Tibial nerve (tissue), 4 donors: ENCODE data around the gene DIABLO. TPM values are rescaled to one million over a fixed set of nuclear protein-coding genes. Genes with fewer than 3 reads are reported as not detected.

Experiments used
- DNase-seq, 2 donors: peaks; one replicate each; pipeline ENCODE4 v3.0.0-alpha.2; 2019; ENCODE audit warnings: low spot score in 2 of 2
- H3K27ac ChIP-seq, 4 donors: fragments of 200-600 bp; sonication (generic) in 3 of 4; one replicate each; pipeline ENCODE4 v1.5.1; 2017 to 2019; ENCODE audit warnings: mild to moderate bottlenecking in 1 of 4
- H3K27me3 ChIP-seq, 2 donors: fragments of 200-600 bp; sonication (generic) in 1 of 2; one replicate each; pipeline versions ENCODE4 v1.5.1 to v1.6.0; 2017 to 2019
- H3K36me3 ChIP-seq, 3 donors: fragments of 200-600 bp; sonication (generic); one replicate each; pipeline ENCODE4 v1.5.1; 2018 to 2019
- H3K4me1 ChIP-seq, 4 donors: fragments of 200-600 bp; sonication (generic) in 3 of 4; one replicate each; pipeline ENCODE4 v1.5.1; 2017 to 2019
- H3K4me3 ChIP-seq, 4 donors: fragments of 200-600 bp; sonication (generic) in 3 of 4; one replicate each; pipeline ENCODE4 v1.5.1; 2017 to 2019; ENCODE audit warnings: mild to moderate bottlenecking in 1 of 4, moderate library complexity in 1 of 4
- H3K9me3 ChIP-seq, 4 donors: fragments of 200-600 bp; sonication (generic) in 3 of 4; one replicate each; pipeline ENCODE4 v1.5.1; 2017 to 2019
- EP300 ChIP-seq, 2 donors: sonication (generic); formaldehyde crosslinking; IDR thresholded peaks; one replicate each; pipeline ENCODE4 v1.6.1; 2017; ENCODE audit warnings: antibody characterized with exemption in 2 of 2, mild to moderate bottlenecking in 1 of 2
- POLR2A ChIP-seq, 2 donors: fragments of 450-650 bp; IDR thresholded peaks; one replicate each; pipeline ENCODE4 v1.6.1; 2017; ENCODE audit warnings: antibody characterized with exemption in 2 of 2, mild to moderate bottlenecking in 2 of 2, moderate library complexity in 2 of 2
- WGBS, 2 donors: methylation state at CpG; one replicate each; pipeline ENCODE4 v1.1.5; 2018; 5-methylcytosine and 5-hydroxymethylcytosine counted together
- total RNA-seq, 4 donors: library from RNA; depleted of rRNA; stranded (reverse); fragments of >200 nt; gene quantifications; one replicate each; pipeline ENCODE4 v1.1.0, GENCODE V29; 2016
- TF ChIP-seq, protein P1 (sequence below), 5 experiments: fragments of 200-600 bp in 3 of 5; fragments of 450-650 bp in 2 of 5; sonication (generic) in 3 of 5; IDR thresholded peaks; one replicate each; pipeline ENCODE4 v1.5.1; 2016 to 2019; ENCODE audit warnings: antibody characterized with exemption in 5 of 5, mild to moderate bottlenecking in 3 of 5, moderate library complexity in 2 of 5

The DIABLO gene
- total RNA-seq, 4 donors from 2014 or later = 40.8 to 52.5 (median 42.5) TPM

DNA sequence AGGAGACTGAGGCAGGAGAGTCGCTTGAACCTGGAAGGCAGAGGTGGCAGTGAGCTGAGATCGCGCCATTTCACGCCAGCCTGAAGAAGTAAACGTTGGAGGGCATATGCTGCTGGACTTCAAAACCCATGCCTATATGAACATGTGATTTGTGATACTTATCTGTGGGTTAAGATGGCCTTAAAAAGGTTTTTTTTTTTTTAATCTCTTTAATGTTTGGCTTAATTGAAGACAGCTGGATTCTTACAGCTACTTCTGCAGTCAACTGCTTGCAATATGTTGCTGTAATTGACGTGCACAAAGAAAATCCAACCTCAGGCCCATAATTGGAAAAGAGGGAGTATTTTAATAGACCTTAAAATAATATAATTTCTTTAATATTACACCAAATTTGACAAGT is 23.8 kb downstream of the DIABLO start:
- no peak overlapping the region for H3K4me3 ChIP-seq
- WGBS, 2 donors = 93 to 96% methylated on average over 6 of the region's 6 CpGs
- no peak overlapping the region for H3K27ac ChIP-seq
- peaks cover 10 to 71% of the 10 kb centered on the region in 2 donors for H3K27me3 ChIP-seq
- no peak for DNase-seq
- TF ChIP-seq POLR2A (IDR thresholded peaks at IDR 0.05) (no peak), EP300 (IDR thresholded peaks at IDR 0.05) (no peak)
- TF ChIP-seq, protein P1, sequence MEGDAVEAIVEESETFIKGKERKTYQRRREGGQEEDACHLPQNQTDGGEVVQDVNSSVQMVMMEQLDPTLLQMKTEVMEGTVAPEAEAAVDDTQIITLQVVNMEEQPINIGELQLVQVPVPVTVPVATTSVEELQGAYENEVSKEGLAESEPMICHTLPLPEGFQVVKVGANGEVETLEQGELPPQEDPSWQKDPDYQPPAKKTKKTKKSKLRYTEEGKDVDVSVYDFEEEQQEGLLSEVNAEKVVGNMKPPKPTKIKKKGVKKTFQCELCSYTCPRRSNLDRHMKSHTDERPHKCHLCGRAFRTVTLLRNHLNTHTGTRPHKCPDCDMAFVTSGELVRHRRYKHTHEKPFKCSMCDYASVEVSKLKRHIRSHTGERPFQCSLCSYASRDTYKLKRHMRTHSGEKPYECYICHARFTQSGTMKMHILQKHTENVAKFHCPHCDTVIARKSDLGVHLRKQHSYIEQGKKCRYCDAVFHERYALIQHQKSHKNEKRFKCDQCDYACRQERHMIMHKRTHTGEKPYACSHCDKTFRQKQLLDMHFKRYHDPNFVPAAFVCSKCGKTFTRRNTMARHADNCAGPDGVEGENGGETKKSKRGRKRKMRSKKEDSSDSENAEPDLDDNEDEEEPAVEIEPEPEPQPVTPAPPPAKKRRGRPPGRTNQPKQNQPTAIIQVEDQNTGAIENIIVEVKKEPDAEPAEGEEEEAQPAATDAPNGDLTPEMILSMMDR (IDR thresholded peaks at IDR 0.05) = no peak
- peaks cover 0 to 35% (median 10%) of the 10 kb centered on the region in 4 donors for H3K4me1 ChIP-seq
- no peaks in the 10 kb centered on the region for H3K9me3 ChIP-seq
- peaks cover 0 to 10% (median 2%) of the 10 kb centered on the region in 3 donors for H3K36me3 ChIP-seq

DNA sequence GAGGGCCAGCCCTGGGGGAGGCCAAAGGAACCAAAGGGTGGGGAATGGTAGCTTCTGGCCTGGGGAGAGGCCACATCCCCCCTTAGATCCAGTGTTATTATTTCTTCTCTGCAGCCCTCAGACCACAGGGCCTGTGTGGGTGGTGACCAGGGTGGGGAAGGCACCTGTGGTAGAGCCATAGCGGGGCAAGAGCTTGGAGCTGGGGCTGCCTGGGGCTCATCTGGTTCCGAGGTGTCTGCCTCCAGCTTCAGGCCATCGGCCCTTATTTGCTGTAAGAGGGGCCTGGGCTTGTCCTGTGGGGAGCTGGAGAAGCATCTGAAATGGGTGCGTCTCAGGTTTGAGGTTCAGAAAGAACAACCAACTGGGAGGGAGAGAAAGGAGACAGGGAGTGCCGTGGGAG is 24.5 kb downstream of the DIABLO start:
- Histone ChIP-seq H3K9me3 (no peaks in the 10 kb centered on the region), H3K36me3 (peaks cover 0 to 3% (median 0%) of the 10 kb centered on the region in 3 donors), H3K27ac (no peak overlapping the region), H3K27me3 (peaks cover 10 to 74% of the 10 kb centered on the region in 2 donors), H3K4me1 (peaks cover 0 to 35% (median 10%) of the 10 kb centered on the region in 4 donors), H3K4me3 (no peak overlapping the region)
- WGBS, 2 donors = 93 to 100% methylated on average over 5 of the region's 5 CpGs
- no peak for DNase-seq
- TF ChIP-seq EP300 (IDR thresholded peaks at IDR 0.05) (no peak), POLR2A (IDR thresholded peaks at IDR 0.05) (no peak)
- TF ChIP-seq, protein P1 (IDR thresholded peaks at IDR 0.05) = no peak

DNA sequence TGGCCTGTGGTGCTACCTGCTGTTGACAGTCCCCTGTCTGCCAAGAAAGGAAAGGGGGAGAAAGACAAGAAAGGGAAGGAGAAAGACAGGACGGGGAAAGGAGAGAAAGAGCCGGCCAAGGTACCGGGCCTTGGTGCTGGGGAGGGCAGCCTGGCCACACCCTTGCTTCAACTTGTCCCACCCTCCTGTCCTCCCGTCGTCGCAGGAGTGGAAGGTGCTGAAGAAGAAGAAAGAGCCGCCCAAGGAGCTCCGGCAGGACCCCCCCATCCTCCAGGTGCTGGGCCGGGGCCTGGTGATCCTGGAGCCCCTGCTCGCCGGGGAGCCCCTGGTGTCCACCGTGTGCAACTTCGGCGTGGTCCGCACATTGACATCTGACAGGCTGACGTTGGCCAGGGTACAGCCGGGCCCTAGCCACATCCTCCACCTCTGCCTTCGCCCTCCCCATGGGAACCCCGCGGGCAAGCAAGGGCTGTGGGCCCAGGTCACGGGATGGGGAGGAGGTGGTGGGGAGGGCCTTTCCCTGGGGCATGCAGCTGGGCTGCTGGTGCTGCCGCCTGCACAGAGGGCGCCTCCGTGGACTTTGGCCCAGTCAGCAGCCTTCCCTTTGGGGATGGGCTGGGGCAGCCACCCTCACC is 25.2 kb downstream of the DIABLO start:
- peaks cover 10 to 74% of the 10 kb centered on the region in 2 donors for H3K27me3 ChIP-seq
- TF ChIP-seq, protein P1 (IDR thresholded peaks at IDR 0.05) = no peak
- TF ChIP-seq POLR2A (IDR thresholded peaks at IDR 0.05) (no peak), EP300 (IDR thresholded peaks at IDR 0.05) (no peak)
- no peak overlapping the region for H3K27ac ChIP-seq
- H3K9me3 ChIP-seq = peaks cover 0 to under 1% (median 0%) of the 10 kb centered on the region in 4 donors
- H3K4me3 ChIP-seq = no peak overlapping the region
- WGBS, 2 donors = 67 to 76% methylated on average over 17 to 24 of the region's 24 CpGs
- peaks cover 0 to 30% (median 10%) of the 10 kb centered on the region in 4 donors for H3K4me1 ChIP-seq
- no peak for DNase-seq
- H3K36me3 ChIP-seq = no peaks in the 10 kb centered on the region

DNA sequence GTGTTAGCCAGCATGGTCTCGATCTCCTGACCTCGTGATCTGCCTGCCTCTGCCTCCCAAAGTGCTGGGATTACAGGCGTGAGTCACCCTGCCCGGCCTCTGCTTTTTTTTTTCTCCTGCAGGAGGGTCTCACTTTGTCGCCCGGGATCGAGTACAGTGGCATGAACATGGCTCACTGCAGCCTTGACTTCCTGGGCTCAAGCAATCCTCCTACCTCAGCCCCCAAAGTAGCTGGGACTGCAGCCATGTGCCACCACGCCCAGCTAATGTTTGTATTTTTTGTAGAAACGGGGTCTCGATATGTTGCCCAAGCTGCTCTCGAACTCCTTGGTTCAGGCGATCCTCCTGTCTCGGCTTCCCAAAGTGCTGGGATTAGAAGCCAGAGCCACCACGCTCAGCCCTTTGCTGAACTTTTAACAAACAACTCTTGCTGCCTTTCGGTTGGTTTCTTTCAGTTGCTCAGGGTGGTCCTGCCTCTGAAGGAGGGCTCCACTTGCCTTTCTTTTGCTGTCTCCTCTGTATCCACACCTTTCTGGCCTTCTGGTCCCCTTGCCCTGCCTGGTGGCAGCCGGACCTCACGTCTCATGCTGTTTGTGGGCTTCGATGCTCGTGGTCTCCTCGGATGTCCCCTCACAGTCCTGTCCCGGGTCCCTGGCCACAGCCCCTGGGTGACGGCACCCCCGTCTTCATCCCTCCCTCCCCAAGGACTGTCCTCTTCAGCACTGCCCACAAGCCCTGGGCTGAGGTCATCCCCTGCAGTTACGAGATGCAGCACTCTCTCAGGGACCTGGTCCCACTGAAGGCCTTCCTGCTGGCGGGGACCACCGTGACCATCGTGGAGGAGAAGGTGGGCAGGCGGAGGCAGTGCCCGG is 26.1 kb downstream of the DIABLO start:
- peaks cover 10 to 68% of the 10 kb centered on the region in 2 donors for H3K27me3 ChIP-seq
- 83 to 87% methylated on average over 29 of the region's 29 CpGs for WGBS, 2 donors

More for the DNA sequence above, 26.1 kb downstream of the DIABLO start:
- no peak for DNase-seq
- Histone ChIP-seq H3K4me3 (no peak overlapping the region), H3K36me3 (no peaks in the 10 kb centered on the region), H3K4me1 (peaks cover 0 to 22% (median 10%) of the 10 kb centered on the region in 4 donors), H3K9me3 (peaks cover 0 to 10% (median under 1%) of the 10 kb centered on the region in 4 donors), H3K27ac (no peak overlapping the region)
- TF ChIP-seq, protein P1 (IDR thresholded peaks at IDR 0.05) = no peak
- TF ChIP-seq POLR2A (IDR thresholded peaks at IDR 0.05) = no peak
- TF ChIP-seq EP300 (IDR thresholded peaks at IDR 0.05) = no peak
